A673 (cell line): ENCODE data around the gene COG1.

Source experiments
- CTCF ChIP-seq: fragments of 300-800, 200-600 bp; sonication (generic); conservative IDR thresholded peaks from 2 replicates; pipeline ENCODE4 v1.5.1; 2017; ENCODE audit warnings: low read depth, mild to moderate bottlenecking, antibody characterized with exemption, low read length, moderate library complexity, mixed read lengths
- EZH2 ChIP-seq: fragments of 200-600 bp; sonication (generic); IDR thresholded peaks from 2 replicates; pipeline ENCODE4 v1.6.1; 2017; ENCODE audit warnings: borderline replicate concordance, low read depth, mild to moderate bottlenecking, mixed read lengths, antibody characterized with exemption, low read length; ENCODE audit not compliant: poor library complexity, severe bottlenecking

GRCh38 chr17:73224663-73225305 lies 31.9 kb downstream of the COG1 start:
- TF ChIP-seq CTCF: no peak
- TF ChIP-seq EZH2: no peak
